Right atrium auricular region (tissue), 2 donors: ENCODE measurements around the gene SLC15A4. TPM values are rescaled to one million over a fixed set of nuclear protein-coding genes. Genes with fewer than 3 reads are reported as not detected.

Experiments
- DNase-seq: peaks from one replicate; pipeline ENCODE4 v3.0.0-alpha.2; 2019; ENCODE audit warnings: low spot score
- H3K27ac ChIP-seq, 2 donors: fragments of 200-600 bp; sonication (generic); 1 replicate in 1 of 2; 2 replicates in 1 of 2; pipeline ENCODE4 v1.5.1; 2016 to 2019
- H3K27me3 ChIP-seq, 2 donors: fragments of 200-600 bp; sonication (generic); one replicate each; pipeline versions ENCODE4 v1.5.1 to v1.6.0; 2017 to 2019
- H3K36me3 ChIP-seq: fragments of 200-600 bp; sonication (generic); one replicate; pipeline ENCODE4 v1.5.1; 2016
- H3K4me1 ChIP-seq, 2 donors: fragments of 200-600 bp; sonication (generic); one replicate each; pipeline versions ENCODE4 v1.5.1 to v1.6.0; 2017 to 2019
- H3K4me3 ChIP-seq, 2 donors: fragments of 200-600 bp; sonication (generic); 1 replicate in 1 of 2; 2 replicates in 1 of 2; pipeline ENCODE4 v1.5.1; 2017 to 2019; ENCODE audit warnings: mild to moderate bottlenecking in 1 of 2, moderate library complexity in 1 of 2
- H3K9me3 ChIP-seq, 2 donors: fragments of 200-600 bp; sonication (generic); one replicate each; pipeline ENCODE4 v1.5.1; 2019
- CTCF ChIP-seq, 2 donors: fragments of 200-600 bp; sonication (generic); IDR thresholded peaks; one replicate each; pipeline ENCODE4 v1.5.1; 2019; ENCODE audit warnings: antibody characterized with exemption in 2 of 2
- total RNA-seq, 2 donors: library from RNA; depleted of rRNA; stranded (reverse); fragments of >200 nt; gene quantifications; one replicate each; pipeline ENCODE4 v1.1.0, GENCODE V29; 2016

Gene SLC15A4
- total RNA-seq, 2 donors from 2014 or later, result 24.1 to 24.3 TPM

- no peak for DNase-seq
- TF ChIP-seq CTCF (IDR thresholded peaks at IDR 0.05), result no peak
- H3K4me3 ChIP-seq, result no peak overlapping the region
- no peak overlapping the region for H3K27ac ChIP-seq
- no peaks in the 10 kb centered on the region for H3K36me3 ChIP-seq
- H3K9me3 ChIP-seq, result no peaks in the 10 kb centered on the region
- H3K4me1 ChIP-seq, result no peaks in the 10 kb centered on the region
- no peaks in the 10 kb centered on the region for H3K27me3 ChIP-seq
Observed at GRCh38 chr12:128755566-128755965, 68.2 kb downstream of the SLC15A4 start.

GRCh38 chr12:128754275-128754674 lies 69.5 kb downstream of the SLC15A4 start:
- DNase-seq, result no peak
- no peak overlapping the region for H3K27ac ChIP-seq
- no peaks in the 10 kb centered on the region for H3K4me1 ChIP-seq
- H3K27me3 ChIP-seq, result no peaks in the 10 kb centered on the region
- H3K9me3 ChIP-seq, result no peaks in the 10 kb centered on the region
- TF ChIP-seq CTCF (IDR thresholded peaks at IDR 0.05), result no peak
- no peak overlapping the region for H3K4me3 ChIP-seq
- H3K36me3 ChIP-seq, result no peaks in the 10 kb centered on the region

- Histone ChIP-seq H3K27ac (no peak overlapping the region), H3K4me1 (no peaks in the 10 kb centered on the region), H3K27me3 (no peaks in the 10 kb centered on the region), H3K9me3 (no peaks in the 10 kb centered on the region), H3K36me3 (no peaks in the 10 kb centered on the region), H3K4me3 (no peak overlapping the region)
- TF ChIP-seq CTCF (IDR thresholded peaks at IDR 0.05), result no peak
- no peak for DNase-seq
Observed at GRCh38 chr12:128753438-128753837, 70.3 kb downstream of the SLC15A4 start.

- H3K4me3 ChIP-seq, result no peak overlapping the region
- no peak overlapping the region for H3K27ac ChIP-seq
- no peaks in the 10 kb centered on the region for H3K27me3 ChIP-seq
- TF ChIP-seq CTCF (IDR thresholded peaks at IDR 0.05), result no peak
- no peaks in the 10 kb centered on the region for H3K36me3 ChIP-seq
- H3K4me1 ChIP-seq, result no peaks in the 10 kb centered on the region
- H3K9me3 ChIP-seq, result no peaks in the 10 kb centered on the region
- DNase-seq, result no peak
Observed at GRCh38 chr12:128752386-128752785, 71.4 kb downstream of the SLC15A4 start.

GRCh38 chr12:128747441-128747840 lies 76.3 kb downstream of the SLC15A4 start:
- no peaks in the 10 kb centered on the region for H3K4me1 ChIP-seq
- H3K27me3 ChIP-seq, result no peaks in the 10 kb centered on the region
- H3K36me3 ChIP-seq, result no peaks in the 10 kb centered on the region
- no peaks in the 10 kb centered on the region for H3K9me3 ChIP-seq
- no peak for DNase-seq
- no peak for TF ChIP-seq CTCF (IDR thresholded peaks at IDR 0.05)
- no peak overlapping the region for H3K4me3 ChIP-seq
- no peak overlapping the region for H3K27ac ChIP-seq
